Adrenal gland (tissue), 12 donors: ENCODE measurements around the gene ABCA13. TPM values are rescaled to one million over a fixed set of nuclear protein-coding genes. Genes with fewer than 3 reads are reported as not detected.

ENCODE experiments used
- DNase-seq, 7 donors: peaks; one replicate each; pipeline ENCODE4 v3.0.0-alpha.2; 2019 to 2020
- H3K27ac ChIP-seq, 5 donors: fragments of 200-600 bp; sonication (generic) in 4 of 5; 1 replicate in 3 of 5; 2 replicates in 2 of 5; pipeline versions ENCODE4 v1.5.1 to v1.8.0; 2016 to 2020; ENCODE audit warnings: mild to moderate bottlenecking in 1 of 5
- H3K27me3 ChIP-seq: fragments of 200-600 bp; 2 replicates; pipeline ENCODE4 v1.8.0; 2021
- H3K36me3 ChIP-seq, 2 donors: fragments of 200-600 bp; replicated peaks in 1 of 2; 1 replicate in 1 of 2; 2 replicates in 1 of 2; pipeline versions ENCODE4 v1.5.1 to v1.8.0; 2018 to 2022
- H3K4me1 ChIP-seq, 2 donors: fragments of 200-600 bp; replicated peaks in 1 of 2; 1 replicate in 1 of 2; 2 replicates in 1 of 2; pipeline versions ENCODE4 v1.5.1 to v1.8.0; 2018 to 2021
- H3K4me3 ChIP-seq, 4 donors: fragments of 200-600 bp; sonication (generic) in 3 of 4; one replicate each; pipeline ENCODE4 v1.5.1; 2016 to 2018
- H3K9me3 ChIP-seq, 3 donors: fragments of 200-600 bp; sonication (generic) in 1 of 3; replicated peaks in 1 of 3; 1 replicate in 2 of 3; 2 replicates in 1 of 3; pipeline versions ENCODE4 v1.5.1 to v1.8.0; 2016 to 2021
- CTCF ChIP-seq, 6 experiments: fragments of 450-650 bp in 4 of 6; fragments of 200-600 bp in 2 of 6; sonication (generic) in 1 of 6; IDR thresholded peaks; 1 replicate in 5 of 6; 2 replicates in 1 of 6; pipeline versions ENCODE4 v1.5.1 to v1.8.0; 2016 to 2021; ENCODE audit warnings: antibody characterized with exemption in 6 of 6, mild to moderate bottlenecking in 2 of 6, moderate library complexity in 1 of 6
- POLR2A ChIP-seq, 2 donors: fragments of 450-650 bp; IDR thresholded peaks; one replicate each; pipeline ENCODE4 v1.6.1; 2017; ENCODE audit warnings: antibody characterized with exemption in 2 of 2, mild to moderate bottlenecking in 2 of 2, moderate library complexity in 1 of 2
- WGBS, 4 donors: extraction: QIAGEN DNeasy Blood & Tissue Kit in 2 of 4; methylation state at CpG; one replicate each; pipeline versions ENCODE4 v1.1.5 to v1.1.7; 2013 to 2017; 5-methylcytosine and 5-hydroxymethylcytosine counted together
- intact Hi-C, 2 donors: fragments of 100-400 bp; cut with DNase I; formaldehyde crosslinking; loops; one replicate each; pipeline versions ENCODE4 v1.14.1 to v1.15.0; 2022 to 2023
- polyA plus RNA-seq, 3 donors: library from polyadenylated mRNA; stranded (reverse); fragments of 200-250 nt in 2 of 3; fragments of 350-450 nt in 1 of 3; fragmentation: Illumina TruSeq in 1 of 3; extraction: RNeasy Lipid Tissue Mini Kit (QIAGEN cat#74804) in 1 of 3; gene quantifications; one replicate each; pipeline ENCODE4 v1.2.3, GENCODE V29; 2013 to 2014
- total RNA-seq, 9 donors: library from RNA; depleted of rRNA in 4 of 9; stranded (reverse); fragments of >200 nt in 4 of 9; fragments of 120-200 nt in 1 of 9; fragmentation: NEBNext Ultra II Directional in 1 of 9; extraction: Animal tissue kit (Norgen Biotek cat#: 25700) in 1 of 9; gene quantifications; one replicate each; pipeline versions ENCODE4 v1.1.0 to v1.2.4, GENCODE V29; 2013 to 2023
- donor health status: healthy with polysubstance abuse.
- donor health status: Bipolar disorder and iron deficiency.
- donor health status: DM: yes; HTN: yes; CAD: no.
- donor health status: DM: no; HTN: no; CAD: no.
- donor health status: DM: no; HTN: no; CAD: no.
- donor health status: DM: yes; HTN: yes; CAD: no.

Gene ABCA13
- total and polyA plus RNA-seq, 12 donors = 0.03 to 0.94 (median 0.09) TPM; not detected in 4

DNA sequence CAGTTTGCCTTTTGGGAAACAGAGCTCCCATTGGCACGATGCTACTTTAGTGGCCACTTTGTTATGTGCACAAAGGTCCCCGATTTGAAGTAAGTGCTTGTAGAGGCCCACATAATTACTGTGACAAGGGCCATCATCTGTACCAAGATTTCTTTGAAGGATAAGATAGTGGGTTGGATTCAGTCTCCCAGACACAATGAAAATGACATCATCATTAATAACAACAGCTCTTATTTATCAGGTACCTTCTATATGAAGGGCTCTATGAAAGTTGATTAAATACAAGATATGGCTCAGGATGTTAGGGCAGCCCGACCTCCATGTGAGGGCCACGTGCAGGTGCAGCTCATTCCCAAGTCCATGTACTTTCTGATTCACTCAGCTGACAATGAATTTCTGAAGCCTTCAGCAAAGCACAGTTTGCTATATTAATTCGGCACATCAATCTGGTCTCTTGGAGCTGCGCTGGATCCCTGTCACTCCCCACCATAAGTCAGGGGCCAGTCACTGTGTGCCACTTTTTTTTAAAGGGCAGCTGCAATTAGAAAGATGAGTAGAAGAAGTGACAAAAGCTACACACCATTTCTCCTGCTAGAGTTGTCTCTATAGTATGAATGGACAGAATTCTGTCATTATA lies 140.3 kb downstream of the ABCA13 start:
- intact Hi-C loops = no loop called here
- Histone ChIP-seq H3K27ac (no peak overlapping the region), H3K9me3 (no peaks in the 10 kb centered on the region), H3K27me3 (no peaks in the 10 kb centered on the region), H3K4me3 (no peak overlapping the region), H3K4me1 (no peaks in the 10 kb centered on the region), H3K36me3 (no peaks in the 10 kb centered on the region)
- TF ChIP-seq POLR2A (IDR thresholded peaks at IDR 0.05) (no peak), CTCF (IDR thresholded peaks at IDR 0.05) (no peak)
- 84 to 90% (median 86%) methylated on average over 6 of the region's 6 CpGs for WGBS, 4 donors
- no peak for DNase-seq

GRCh38 chr7:48312151-48312550 lies 140.9 kb downstream of the ABCA13 start:
- H3K27me3 ChIP-seq = no peaks in the 10 kb centered on the region
- WGBS, 4 donors = 65 to 93% (median 70%) methylated on average over 1 of the region's 1 CpG
- intact Hi-C loops = no loop called here

GRCh38 chr7:48316768-48317167 lies 145.5 kb downstream of the ABCA13 start:
- no peaks in the 10 kb centered on the region for H3K9me3 ChIP-seq
- WGBS, 4 donors = 63 to 78% (median 75%) methylated on average over 3 of the region's 3 CpGs
- TF ChIP-seq POLR2A (IDR thresholded peaks at IDR 0.05) (no peak), CTCF (IDR thresholded peaks at IDR 0.05) (no peak)
- intact Hi-C loops = no loop called here
- no peak for DNase-seq
- H3K36me3 ChIP-seq = no peaks in the 10 kb centered on the region
- H3K27ac ChIP-seq = no peak overlapping the region
- no peaks in the 10 kb centered on the region for H3K4me1 ChIP-seq
- no peak overlapping the region for H3K4me3 ChIP-seq
- H3K27me3 ChIP-seq = no peaks in the 10 kb centered on the region

More at GRCh38 chr7:48312151-48312550, 140.9 kb downstream of the ABCA13 start:
- Histone ChIP-seq H3K36me3 (no peaks in the 10 kb centered on the region), H3K4me1 (no peaks in the 10 kb centered on the region), H3K27ac (no peak overlapping the region), H3K9me3 (no peaks in the 10 kb centered on the region), H3K4me3 (no peak overlapping the region)
- TF ChIP-seq POLR2A (IDR thresholded peaks at IDR 0.05) (no peak), CTCF (IDR thresholded peaks at IDR 0.05) (no peak)
- no peak for DNase-seq

DNA sequence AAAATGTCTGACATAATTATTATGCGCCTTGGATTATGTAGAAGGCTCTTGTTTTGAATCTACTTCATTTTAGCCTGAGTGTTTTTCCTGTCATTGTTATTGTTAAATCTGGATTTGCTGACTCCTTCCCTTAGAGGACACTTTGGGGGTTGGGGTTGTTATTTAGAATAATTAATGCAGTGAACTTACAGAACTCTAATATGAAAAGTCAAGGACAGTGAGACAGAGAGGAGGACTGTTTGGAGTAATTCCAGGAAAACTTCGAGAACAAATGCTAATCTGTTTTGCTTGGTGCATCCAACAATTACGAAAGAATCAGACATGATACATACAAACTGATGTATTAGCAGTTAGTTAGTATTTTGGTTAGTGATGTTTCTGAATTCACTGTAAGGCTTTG lies 146.1 kb downstream of the ABCA13 start:
- 37 to 48% (median 44%) methylated on average over 3 of the region's 3 CpGs for WGBS, 4 donors
- no peak for TF ChIP-seq POLR2A (IDR thresholded peaks at IDR 0.05)
- TF ChIP-seq CTCF (IDR thresholded peaks at IDR 0.05) = no peak
- H3K36me3 ChIP-seq = no peaks in the 10 kb centered on the region
- H3K9me3 ChIP-seq = no peaks in the 10 kb centered on the region
- no peak overlapping the region for H3K27ac ChIP-seq
- no peak overlapping the region for H3K4me3 ChIP-seq
- intact Hi-C loops = no loop called here
- no peak for DNase-seq
- H3K4me1 ChIP-seq = no peaks in the 10 kb centered on the region
- no peaks in the 10 kb centered on the region for H3K27me3 ChIP-seq
